PC-3 (cell line): ENCODE data around the gene RUFY1. TPM values are rescaled to one million over a fixed set of nuclear protein-coding genes. Genes with fewer than 3 reads are reported as not detected.
"Not testable (repeated sequence)": the region's sequence is repeated elsewhere in the genome, so short reads cannot be mapped to it uniquely, and the experiment has no call there.

Experiments
- ATAC-seq: fragments of 200-7000 bp; cut with Tn5 transposase; 2 replicates; pipeline ENCODE4 v1.9.1; 2020; ENCODE audit warnings: mild to moderate bottlenecking, moderate library complexity
- BruUV-seq: library from RNA; stranded (reverse); fragments of 400-500 nt; replicated peaks from 2 replicates; lab custom pipeline; 2021; lab: Mats Ljungman, UMichigan
- CTCF ChIA-PET: fragments of 300-600 bp; sonication (Branson Sonifier 250); formaldehyde crosslinking; loops from one replicate; lab custom pipeline; 2022; ENCODE audit warnings: antibody characterized with exemption; lab: Charles Lee
- POLR2A ChIA-PET: fragments of 300-600 bp; sonication (Branson Sonifier 250); formaldehyde crosslinking; loops from one replicate; lab custom pipeline; 2022; ENCODE audit warnings: antibody characterized with exemption; ENCODE audit not compliant: unreplicated experiment; lab: Charles Lee
- DNase-seq: peaks from one replicate; pipeline ENCODE4 v3.0.0-alpha.2; 2015
- H2AFZ ChIP-seq: fragments of 300-600 bp; sonication (generic); 2 replicates; pipeline ENCODE4 v1.6.0; 2016; ENCODE audit warnings: antibody characterized with exemption, low read length
- H3F3A ChIP-seq: fragments of 300-600 bp; sonication (generic); one replicate; pipeline ENCODE4 v1.6.0; 2017; ENCODE audit warnings: antibody characterized with exemption, low read length, control low read depth, mild to moderate bottlenecking; ENCODE audit not compliant: unreplicated experiment
- H3K27ac ChIP-seq: fragments of 300-600 bp; sonication (generic); 2 replicates; pipeline ENCODE4 v1.5.1; 2016; ENCODE audit warnings: mild to moderate bottlenecking, low read length
- H3K27me3 ChIP-seq: fragments of 300-600 bp; sonication (generic); 2 replicates; pipeline ENCODE4 v1.6.1; 2016; ENCODE audit warnings: low read length, mixed read lengths
- H3K36me3 ChIP-seq: fragments of 300-600 bp; sonication (generic); 2 replicates; pipeline ENCODE4 v1.6.1; 2016; ENCODE audit warnings: low read depth, mixed run types, low read length, mixed read lengths
- H3K4me1 ChIP-seq: fragments of 300-600 bp; sonication (generic); 2 replicates; pipeline ENCODE4 v1.5.1; 2016; ENCODE audit warnings: low read length; ENCODE audit not compliant: insufficient read depth
- H3K4me2 ChIP-seq: fragments of 300-600 bp; sonication (generic); 2 replicates; pipeline ENCODE4 v1.6.0; 2016; ENCODE audit warnings: low read length
- H3K4me3 ChIP-seq: fragments of 300-600 bp; sonication (generic); 2 replicates; pipeline ENCODE4 v1.5.1; 2016; ENCODE audit warnings: mild to moderate bottlenecking, low read length, mixed read lengths
- H3K79me2 ChIP-seq: fragments of 300-600 bp; sonication (generic); 2 replicates; pipeline ENCODE4 v1.6.1; 2017; ENCODE audit warnings: low read length, mixed read lengths
- H3K9ac ChIP-seq: fragments of 300-600 bp; sonication (generic); 2 replicates; pipeline ENCODE4 v1.6.0; 2016; ENCODE audit warnings: mild to moderate bottlenecking, low read length
- H3K9me2 ChIP-seq: fragments of 300-600 bp; sonication (generic); replicated peaks from 2 replicates; pipeline ENCODE4 v1.6.1; 2016; ENCODE audit warnings: mixed run types, low read length, mixed read lengths
- H3K9me3 ChIP-seq: fragments of 300-600 bp; sonication (generic); 2 replicates; pipeline ENCODE4 v1.6.1; 2016; ENCODE audit warnings: low read length, mixed read lengths
- H4K20me1 ChIP-seq: fragments of 300-600 bp; sonication (generic); 2 replicates; pipeline ENCODE4 v1.6.1; 2016; ENCODE audit warnings: low read length, mixed read lengths
- EZH2 ChIP-seq: fragments of 300-600 bp; sonication (generic); IDR thresholded peaks from one replicate; pipeline ENCODE4 v1.6.1; 2017; ENCODE audit warnings: antibody characterized with exemption, mild to moderate bottlenecking, low read length; ENCODE audit not compliant: unreplicated experiment
- EZH2phosphoT487 ChIP-seq: fragments of 300-600 bp; sonication (generic); IDR thresholded peaks from 2 replicates; pipeline ENCODE4 v1.6.1; 2018; ENCODE audit warnings: mild to moderate bottlenecking, antibody characterized with exemption, low read length, borderline replicate concordance
- intact Hi-C: fragments of 100-400 bp; cut with micrococcal nuclease; formaldehyde crosslinking; loops from 2 replicates; pipeline ENCODE4 v1.9.0; 2023
- total RNA-seq: library from RNA; depleted of rRNA; stranded (reverse); fragments of >200 nt; gene quantifications from 2 replicates; pipeline ENCODE4 v1.2.3, GENCODE V29; 2014
- TF ChIP-seq, protein P1 (sequence below): fragments of 300-600 bp; sonication (generic); conservative IDR thresholded peaks from 2 replicates; pipeline ENCODE4 v1.5.1; 2017; ENCODE audit warnings: antibody characterized with exemption, low read depth, mild to moderate bottlenecking, low read length

RUFY1 gene
- total RNA-seq, 1 experiment from 2014 or later: 27.1 TPM

GRCh38 chr5:179648410-179648809 is 98.1 kb downstream of the RUFY1 start:
- no peak overlapping the region for H3K9ac ChIP-seq
- H3K9me2 ChIP-seq: no peaks in the 10 kb centered on the region
- no peaks in the 10 kb centered on the region for H3K79me2 ChIP-seq
- no peaks in the 10 kb centered on the region for H3K9me3 ChIP-seq
- H4K20me1 ChIP-seq: no peaks in the 10 kb centered on the region
- H3K4me1 ChIP-seq: no peaks in the 10 kb centered on the region
- ATAC-seq (no peak), DNase-seq (no peak)
- no peak overlapping the region for H2AFZ ChIP-seq
- no peak overlapping the region for H3K4me3 ChIP-seq
- no peak overlapping the region for H3K4me2 ChIP-seq
- H3K27me3 ChIP-seq: no peaks in the 10 kb centered on the region
- ChIA-PET POLR2A (no interaction called here), CTCF (no interaction called here)
- no TSS peak for BruUV-seq
- TF ChIP-seq EZH2 (no peak), EZH2phosphoT487 (no peak)
- TF ChIP-seq, protein P1, sequence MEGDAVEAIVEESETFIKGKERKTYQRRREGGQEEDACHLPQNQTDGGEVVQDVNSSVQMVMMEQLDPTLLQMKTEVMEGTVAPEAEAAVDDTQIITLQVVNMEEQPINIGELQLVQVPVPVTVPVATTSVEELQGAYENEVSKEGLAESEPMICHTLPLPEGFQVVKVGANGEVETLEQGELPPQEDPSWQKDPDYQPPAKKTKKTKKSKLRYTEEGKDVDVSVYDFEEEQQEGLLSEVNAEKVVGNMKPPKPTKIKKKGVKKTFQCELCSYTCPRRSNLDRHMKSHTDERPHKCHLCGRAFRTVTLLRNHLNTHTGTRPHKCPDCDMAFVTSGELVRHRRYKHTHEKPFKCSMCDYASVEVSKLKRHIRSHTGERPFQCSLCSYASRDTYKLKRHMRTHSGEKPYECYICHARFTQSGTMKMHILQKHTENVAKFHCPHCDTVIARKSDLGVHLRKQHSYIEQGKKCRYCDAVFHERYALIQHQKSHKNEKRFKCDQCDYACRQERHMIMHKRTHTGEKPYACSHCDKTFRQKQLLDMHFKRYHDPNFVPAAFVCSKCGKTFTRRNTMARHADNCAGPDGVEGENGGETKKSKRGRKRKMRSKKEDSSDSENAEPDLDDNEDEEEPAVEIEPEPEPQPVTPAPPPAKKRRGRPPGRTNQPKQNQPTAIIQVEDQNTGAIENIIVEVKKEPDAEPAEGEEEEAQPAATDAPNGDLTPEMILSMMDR: no peak
- no peak overlapping the region for H3K27ac ChIP-seq
- no peaks in the 10 kb centered on the region for H3F3A ChIP-seq
- intact Hi-C loops: no loop called here
- no peaks in the 10 kb centered on the region for H3K36me3 ChIP-seq

- H3F3A ChIP-seq, BruUV-seq, H3K79me2 ChIP-seq, DNase-seq, CTCF ChIA-PET, POLR2A ChIA-PET, H3K4me3 ChIP-seq, H3K4me2 ChIP-seq, H2AFZ ChIP-seq, H3K9me3 ChIP-seq, H3K27ac ChIP-seq, H3K9me2 ChIP-seq, H3K27me3 ChIP-seq, H4K20me1 ChIP-seq, H3K4me1 ChIP-seq, H3K36me3 ChIP-seq, H3K9ac ChIP-seq, ATAC-seq, intact Hi-C loops: not testable (repeated sequence)
Measured at GRCh38 chr5:179649166-179649703, 98.9 kb downstream of the RUFY1 start.

GRCh38 chr5:179650245-179650644 is 99.9 kb downstream of the RUFY1 start:
- H3K4me3 ChIP-seq, BruUV-seq, H3K9ac ChIP-seq, H3F3A ChIP-seq, CTCF ChIA-PET, H3K9me3 ChIP-seq, ATAC-seq, H2AFZ ChIP-seq, H3K27ac ChIP-seq, H3K9me2 ChIP-seq, H3K4me1 ChIP-seq, H3K27me3 ChIP-seq, H3K36me3 ChIP-seq, H3K4me2 ChIP-seq, DNase-seq, intact Hi-C loops, H3K79me2 ChIP-seq, POLR2A ChIA-PET, H4K20me1 ChIP-seq: not testable (repeated sequence)

DNA sequence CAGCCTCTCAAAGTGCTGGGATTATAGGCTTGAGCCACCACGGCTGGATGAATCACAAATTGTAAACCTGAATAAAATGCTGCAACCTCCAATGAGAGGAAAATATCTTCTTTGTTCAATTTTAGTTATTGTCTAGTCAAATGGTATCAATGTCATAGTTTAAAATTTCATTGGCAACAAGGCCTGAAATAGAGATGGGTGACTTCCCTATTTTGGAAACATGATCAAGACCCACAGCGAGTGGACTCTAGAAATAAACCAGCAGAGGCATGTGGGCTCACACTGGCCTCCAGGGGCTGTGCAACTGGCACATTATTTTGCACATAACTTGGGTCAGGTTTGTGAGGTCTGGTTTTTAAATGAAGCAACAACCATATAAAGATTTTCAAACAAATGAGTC is 102.8 kb downstream of the RUFY1 start:
- intact Hi-C loops, H3K27me3 ChIP-seq, H3K4me2 ChIP-seq, CTCF ChIA-PET, BruUV-seq, H2AFZ ChIP-seq, ATAC-seq, H3K9ac ChIP-seq, H3K9me3 ChIP-seq, H3K36me3 ChIP-seq, DNase-seq, POLR2A ChIA-PET, H3K9me2 ChIP-seq, H3K79me2 ChIP-seq, H3K4me3 ChIP-seq, H3K4me1 ChIP-seq, H3F3A ChIP-seq, H4K20me1 ChIP-seq, H3K27ac ChIP-seq: not testable (repeated sequence)

DNA sequence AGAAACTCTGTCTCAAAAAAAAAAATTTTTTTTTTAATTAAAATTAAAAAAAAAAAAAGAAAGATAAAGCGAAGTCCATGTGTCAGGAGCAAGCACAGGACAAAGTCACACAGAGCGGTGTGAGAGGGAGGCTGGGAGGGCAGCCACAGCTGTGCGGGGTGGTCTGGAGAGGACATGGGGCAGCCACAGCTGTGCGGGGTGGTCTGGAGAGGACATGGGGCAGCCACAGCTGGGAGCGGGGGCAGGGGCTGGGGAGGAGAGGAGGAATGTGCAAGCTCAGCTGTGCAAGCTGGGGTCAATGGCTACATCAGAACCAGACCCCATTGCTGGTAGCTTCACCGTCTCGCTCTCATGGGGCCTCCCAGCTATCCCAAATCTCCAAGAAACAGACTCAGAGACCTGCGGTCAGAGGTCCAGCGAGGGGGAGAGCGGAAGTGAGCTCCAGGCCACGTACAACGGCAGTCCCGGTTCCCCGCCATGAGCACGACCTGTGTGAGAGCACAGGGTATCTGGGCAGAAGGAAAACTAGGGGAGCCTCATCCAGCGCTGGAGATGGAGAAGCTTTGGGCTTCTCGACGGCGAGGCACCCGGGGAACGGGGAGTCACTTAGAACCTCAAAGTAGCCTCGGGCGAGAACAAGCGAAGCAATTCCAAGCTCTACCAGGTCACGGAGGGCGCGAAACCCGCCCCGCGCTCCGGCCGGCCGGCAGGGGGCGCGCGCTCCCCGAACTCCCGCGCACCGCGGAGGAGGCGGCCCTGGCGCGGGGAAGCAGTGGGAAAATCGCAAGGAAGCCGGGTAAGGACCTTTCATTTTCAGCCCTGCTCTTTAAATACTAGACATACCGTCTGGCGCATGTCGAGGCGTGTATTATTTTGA is 107.2 kb downstream of the RUFY1 start:
- H4K20me1 ChIP-seq, H3K27me3 ChIP-seq, H3K4me3 ChIP-seq, intact Hi-C loops, H3K9me3 ChIP-seq, H3K36me3 ChIP-seq, BruUV-seq, H3K9me2 ChIP-seq, H3K9ac ChIP-seq, H3K4me2 ChIP-seq, H3K4me1 ChIP-seq, H3K79me2 ChIP-seq, H2AFZ ChIP-seq, H3K27ac ChIP-seq, POLR2A ChIA-PET, H3F3A ChIP-seq, DNase-seq, CTCF ChIA-PET: not testable (repeated sequence)
- ATAC-seq: peak; percentile 91
